AG04450 (cell line): ENCODE data around the gene H2AZ2. TPM values are rescaled to one million over a fixed set of nuclear protein-coding genes. Genes with fewer than 3 reads are reported as not detected.

Source experiments
- CTCF ChIA-PET: fragments of 300-600, 350-600 bp; formaldehyde crosslinking; extraction: SDS; loops from one replicate; lab custom pipeline; 2022; ENCODE audit warnings: antibody characterized with exemption, inconsistent platforms; lab: Charles Lee
- POLR2A ChIA-PET: fragments of 350-600 bp; formaldehyde crosslinking; extraction: SDS; loops from one replicate; lab custom pipeline; 2021; ENCODE audit warnings: antibody characterized with exemption, inconsistent platforms; lab: Yijun Ruan, JAX
- DNase-seq: peaks from one replicate; pipeline ENCODE4 v3.0.0-alpha.2; 2011; ENCODE audit warnings: low read depth, low spot score
- H3K27ac ChIP-seq: one replicate; pipeline ENCODE4 v1.5.1; 2012; ENCODE audit warnings: low read depth, low read length, control low read depth
- H3K27me3 ChIP-seq: one replicate; pipeline ENCODE4 v1.6.0; 2012; ENCODE audit warnings: low read length; ENCODE audit not compliant: control insufficient read depth, insufficient read depth
- H3K4me3 ChIP-seq: 2 replicates; pipeline ENCODE4 v1.5.1; 2011; ENCODE audit warnings: mild to moderate bottlenecking, low read depth, low read length, control low read depth
- H3K9me3 ChIP-seq: 2 replicates; pipeline ENCODE4 v1.5.1; 2012; ENCODE audit warnings: low read length; ENCODE audit not compliant: control insufficient read depth, insufficient read depth
- CTCF ChIP-seq: IDR thresholded peaks from 2 replicates; pipeline ENCODE4 v1.5.1; 2011; ENCODE audit warnings: low read depth, low read length, control low read depth, inconsistent platforms
- polyA plus RNA-seq: library from polyadenylated mRNA; depleted of rRNA; stranded (reverse); fragments of >200 nt; gene quantifications from 2 replicates; pipeline ENCODE4 v1.2.3, GENCODE V29; 2011

The H2AZ2 gene
- polyA plus RNA-seq, 1 experiment = 164 TPM

- Histone ChIP-seq H3K27me3 (no peaks in the 10 kb centered on the region), H3K27ac (no peak overlapping the region), H3K9me3 (no peaks in the 10 kb centered on the region), H3K4me3 (no peak overlapping the region)
- ChIA-PET POLR2A (interaction anchor here (1.1 kb wide), 1 partner anchor 11 kb away, joined by 3 read pairs; no protein-coding TSS in a partner anchor), CTCF (no interaction called here)
- no peak for DNase-seq
- TF ChIP-seq CTCF = no peak
These were observed 45.4 kb downstream of the H2AZ2 start for GRCh38 chr7:44802418-44803025.

- no peaks in the 10 kb centered on the region for H3K27me3 ChIP-seq
- no peak for DNase-seq
These were observed 46.0 kb downstream of the H2AZ2 start for GRCh38 chr7:44801890-44802289.

GRCh38 chr7:44799939-44800338 lies 47.9 kb downstream of the H2AZ2 start:
- Histone ChIP-seq H3K27me3 (no peaks in the 10 kb centered on the region), H3K9me3 (no peaks in the 10 kb centered on the region), H3K4me3 (no peak overlapping the region), H3K27ac (no peak overlapping the region)
- CTCF ChIA-PET = no interaction called here
- POLR2A ChIA-PET = no interaction called here
- TF ChIP-seq CTCF = no peak
- no peak for DNase-seq

More at GRCh38 chr7:44801890-44802289, 46.0 kb downstream of the H2AZ2 start:
- Histone ChIP-seq H3K4me3 (no peak overlapping the region), H3K27ac (peak overlapping the region; percentile 3), H3K9me3 (no peaks in the 10 kb centered on the region)
- ChIA-PET CTCF (no interaction called here), POLR2A (interaction anchor here (0.6 kb wide), 1 partner anchor 161 kb away, joined by 4 read pairs; no protein-coding TSS in a partner anchor)
- no peak for TF ChIP-seq CTCF

GRCh38 chr7:44798649-44799305 lies 49.1 kb downstream of the H2AZ2 start:
- DNase-seq = no peak
- no peak overlapping the region for H3K27ac ChIP-seq
- ChIA-PET CTCF (interaction anchor here (1.0 to 1.5 kb wide), 4 partner anchors 48 to 338 kb away, joined by 3 to 5 read pairs (median 3); no protein-coding TSS in a partner anchor), POLR2A (interaction anchor here (0.7 to 1.2 kb wide), 5 partner anchors 31 to 161 kb away, joined by 3 to 8 read pairs (median 4); no protein-coding TSS in a partner anchor)
- peak overlapping the region; percentile 99 for H3K4me3 ChIP-seq
- H3K27me3 ChIP-seq = no peaks in the 10 kb centered on the region
- no peaks in the 10 kb centered on the region for H3K9me3 ChIP-seq
- no peak for TF ChIP-seq CTCF
